H1 (cell line): ENCODE data around the gene SCN4A. TPM values are rescaled to one million over a fixed set of nuclear protein-coding genes. Genes with fewer than 3 reads are reported as not detected.

Experiments used
- CTCF ChIA-PET: fragments of 300-600 bp; sonication (Branson Sonifier 250); formaldehyde crosslinking; loops from one replicate; lab custom pipeline; 2021; ENCODE audit not compliant: partially characterized antibody; lab: Charles Lee
- POLR2A ChIA-PET: fragments of 300-600 bp; sonication (Branson Sonifier 250); formaldehyde crosslinking; loops from one replicate; lab custom pipeline; 2021; ENCODE audit warnings: inconsistent platforms; ENCODE audit not compliant: partially characterized antibody; lab: Charles Lee
- DNase-seq, 2 experiments: peaks; one replicate each; pipeline versions ENCODE4 v3.0.0 to v3.0.0-alpha.2; 2010 to 2022; ENCODE audit warnings: low spot score in 2 of 2, low read depth in 1 of 2, mixed read lengths in 1 of 2
- FAIRE-seq: peaks from 2 replicates; lab custom pipeline; 2011; peaks lifted over from hg19 to GRCh38; lab: Jason Lieb, UNC
- H2AFZ ChIP-seq: 2 replicates; pipeline ENCODE4 v1.8.1; 2012; ENCODE audit warnings: low read length, inconsistent platforms
- H2AK5ac ChIP-seq: 2 replicates; pipeline ENCODE4 v1.6.1; 2013; ENCODE audit warnings: low read depth, low read length
- H2BK120ac ChIP-seq: replicated peaks from 2 replicates; pipeline ENCODE3; 2013; ENCODE audit warnings: low read depth, low read length, inconsistent platforms
- H2BK12ac ChIP-seq: 2 replicates; pipeline ENCODE4 v1.6.1; 2013; ENCODE audit warnings: low read depth, low read length
- H2BK15ac ChIP-seq: 2 replicates; pipeline ENCODE4 v1.6.1; 2013; ENCODE audit warnings: low read length
- H2BK20ac ChIP-seq: 2 replicates; pipeline ENCODE4 v1.6.1; 2013; ENCODE audit warnings: low read length
- H2BK5ac ChIP-seq: 2 replicates; pipeline ENCODE4 v1.6.1; 2013; ENCODE audit warnings: low read depth, low read length
- H3K14ac ChIP-seq: 2 replicates; pipeline ENCODE4 v1.6.1; 2013; ENCODE audit warnings: inconsistent platforms; ENCODE audit not compliant: insufficient read length
- H3K18ac ChIP-seq: 2 replicates; pipeline ENCODE4 v1.6.1; 2013; ENCODE audit warnings: low read length; ENCODE audit errors: extremely low read depth
- H3K23ac ChIP-seq: 2 replicates; pipeline ENCODE4 v1.6.1; 2013; ENCODE audit warnings: inconsistent platforms; ENCODE audit not compliant: insufficient read length
- H3K23me2 ChIP-seq: 2 replicates; pipeline ENCODE4 v1.6.1; 2013; ENCODE audit warnings: low read depth, low read length
- H3K27ac ChIP-seq: 2 replicates; pipeline ENCODE4 v1.6.1; 2011; ENCODE audit warnings: low read depth, low read length, inconsistent platforms
- H3K27me3 ChIP-seq, 4 experiments: replicated peaks in 1 of 4; 1 replicate in 1 of 4; 2 replicates in 3 of 4; pipeline versions ENCODE4 v1.6.1 to v1.8.1; 2011 to 2013; ENCODE audit warnings: low read length in 3 of 4, mild to moderate bottlenecking in 3 of 4, inconsistent platforms in 2 of 4, mixed read lengths in 2 of 4, moderate library complexity in 1 of 4; ENCODE audit not compliant: control insufficient read depth in 3 of 4, insufficient read depth in 3 of 4; ENCODE audit errors: extremely low read depth in 1 of 4
- H3K36me3 ChIP-seq, 4 experiments: 2 replicates each; pipeline versions ENCODE4 v1.6.1 to v1.8.1; 2011 to 2013; ENCODE audit warnings: mild to moderate bottlenecking in 4 of 4, low read length in 3 of 4, moderate library complexity in 2 of 4, control low read depth in 1 of 4, inconsistent platforms in 1 of 4; ENCODE audit not compliant: insufficient read depth in 4 of 4, control insufficient read depth in 2 of 4
- H3K4ac ChIP-seq: replicated peaks from 2 replicates; pipeline ENCODE3; 2013; ENCODE audit warnings: low read length, low read depth, mixed read lengths, inconsistent platforms; ENCODE audit not compliant: insufficient read length
- H3K4me1 ChIP-seq, 4 experiments: replicated peaks in 1 of 4; 1 replicate in 1 of 4; 2 replicates in 3 of 4; pipeline versions ENCODE4 v1.6.1 to v1.8.1; 2011 to 2013; ENCODE audit warnings: low read length in 3 of 4, inconsistent platforms in 2 of 4, mixed read lengths in 1 of 4; ENCODE audit not compliant: insufficient read depth in 4 of 4, control insufficient read depth in 3 of 4
- H3K4me2 ChIP-seq, 2 experiments: 2 replicates each; pipeline versions ENCODE4 v1.6.1 to v1.8.1; 2011 to 2013; ENCODE audit warnings: low read depth in 2 of 2, low read length in 2 of 2, control low read depth in 1 of 2, inconsistent platforms in 1 of 2, mild to moderate bottlenecking in 1 of 2; ENCODE audit not compliant: insufficient read depth in 1 of 2
- H3K4me3 ChIP-seq, 4 experiments: fragments of 200-600, 300-600 bp in 1 of 4; sonication (generic), shearing (Covaris generic), sonication (Bioruptor Twin) in 1 of 4; 2 replicates each; pipeline versions ENCODE4 v1.5.1 to v1.8.1; 2011 to 2016; ENCODE audit warnings: low read length in 4 of 4, low read depth in 3 of 4, control low read depth in 2 of 4, inconsistent platforms in 2 of 4, mild to moderate bottlenecking in 2 of 4, mixed read lengths in 1 of 4, moderate library complexity in 1 of 4; ENCODE audit not compliant: insufficient read depth in 2 of 4; ENCODE audit errors: extremely low read depth in 1 of 4
- H3K56ac ChIP-seq: replicated peaks from 2 replicates; pipeline ENCODE3; 2013; ENCODE audit warnings: low read depth, mild to moderate bottlenecking, mixed read lengths, low read length, inconsistent platforms; ENCODE audit not compliant: insufficient read length
- H3K79me1 ChIP-seq: 2 replicates; pipeline ENCODE4 v1.6.1; 2013; ENCODE audit warnings: low read depth, low read length, control low read depth
- H3K79me2 ChIP-seq, 2 experiments: 2 replicates each; pipeline versions ENCODE4 v1.6.1 to v1.8.1; 2012 to 2013; ENCODE audit warnings: low read length in 2 of 2, mild to moderate bottlenecking in 2 of 2, inconsistent platforms in 1 of 2; ENCODE audit not compliant: insufficient read depth in 2 of 2, control insufficient read depth in 1 of 2
- H3K9ac ChIP-seq, 4 experiments: replicated peaks in 1 of 4; 1 replicate in 1 of 4; 2 replicates in 3 of 4; pipeline versions ENCODE4 v1.6.1 to v1.8.1; 2011 to 2013; ENCODE audit warnings: low read depth in 3 of 4, low read length in 3 of 4, control low read depth in 2 of 4, mild to moderate bottlenecking in 2 of 4, moderate library complexity in 2 of 4, inconsistent platforms in 1 of 4; ENCODE audit errors: extremely low read depth in 1 of 4
- H3K9me3 ChIP-seq, 2 experiments: 2 replicates each; pipeline versions ENCODE4 v1.6.1 to v1.8.1; 2012 to 2013; ENCODE audit warnings: mild to moderate bottlenecking in 2 of 2, moderate library complexity in 2 of 2, control low read depth in 1 of 2, inconsistent platforms in 1 of 2, low read depth in 1 of 2, low read length in 1 of 2, mixed read lengths in 1 of 2; ENCODE audit not compliant: insufficient read depth in 2 of 2
- H4K20me1 ChIP-seq, 2 experiments: replicated peaks in 1 of 2; 2 replicates each; pipeline versions ENCODE3 to v1.8.1; 2011 to 2013; ENCODE audit warnings: inconsistent platforms in 2 of 2, low read length in 2 of 2, mild to moderate bottlenecking in 1 of 2; ENCODE audit not compliant: insufficient read depth in 2 of 2, control insufficient read depth in 1 of 2
- H4K5ac ChIP-seq: 2 replicates; pipeline ENCODE4 v1.6.1; 2013; ENCODE audit warnings: low read length, low read depth, mixed read lengths, inconsistent platforms; ENCODE audit not compliant: insufficient read length
- H4K8ac ChIP-seq: 2 replicates; pipeline ENCODE4 v1.8.0; 2013; ENCODE audit warnings: mild to moderate bottlenecking, moderate library complexity, low read length, inconsistent platforms; ENCODE audit not compliant: insufficient read depth; ENCODE audit errors: extremely low read depth
- H4K91ac ChIP-seq: replicated peaks from 2 replicates; pipeline ENCODE3; 2013; ENCODE audit warnings: low read length, mixed read lengths, inconsistent platforms; ENCODE audit not compliant: insufficient read length
- CEBPB ChIP-seq: IDR thresholded peaks from 2 replicates; pipeline ENCODE4 v1.6.1; 2012; ENCODE audit warnings: low read depth, low read length
- CHD1 ChIP-seq: IDR thresholded peaks from 2 replicates; pipeline ENCODE4 v1.6.1; 2012; ENCODE audit warnings: low read depth, low read length, improper control_type of control experiment
- EGR1 ChIP-seq: IDR thresholded peaks from 2 replicates; pipeline ENCODE4 v1.6.1; 2011; ENCODE audit warnings: low read depth, low read length, borderline replicate concordance
- HDAC2 ChIP-seq, 2 experiments: fragments of 300-600 bp in 1 of 2; sonication (generic) in 1 of 2; IDR thresholded peaks; 2 replicates each; pipeline ENCODE4 v1.6.1; 2011 to 2012; ENCODE audit warnings: low read depth in 2 of 2, low read length in 2 of 2, mild to moderate bottlenecking in 2 of 2, moderate library complexity in 2 of 2, borderline replicate concordance in 1 of 2, inconsistent platforms in 1 of 2
- PHF8 ChIP-seq: fragments of 200-600 bp; sonication (generic); conservative IDR thresholded peaks from 2 replicates; pipeline ENCODE4 v1.7.1; 2012; ENCODE audit warnings: low read depth, mild to moderate bottlenecking, inconsistent platforms, low read length, moderate library complexity
- RFX5 ChIP-seq: IDR thresholded peaks from 2 replicates; pipeline ENCODE4 v1.6.1; 2011; ENCODE audit warnings: low read depth, low read length, improper control_type of control experiment, borderline replicate concordance
- TAF7 ChIP-seq: optimal IDR thresholded peaks from 2 replicates; pipeline ENCODE3; 2011; ENCODE audit warnings: low read depth, mild to moderate bottlenecking, inconsistent platforms, low read length, moderate library complexity, borderline replicate concordance
- WGBS, 2 experiments: shearing (Covaris generic) in 1 of 2; methylation state at CpG; one replicate each; pipeline versions ENCODE4 v1.1.6 to v1.1.7; 2013 to 2015; ENCODE audit warnings: low lambda C conversion rate in 2 of 2, mixed read lengths in 2 of 2, inconsistent platforms in 1 of 2, low coverage in 1 of 2, missing lambda C conversion rate in 1 of 2; ENCODE audit not compliant: insufficient replicate concordance in 2 of 2, insufficient coverage in 1 of 2, insufficient read length in 1 of 2; ENCODE audit errors: extremely low coverage in 1 of 2, missing lambda C conversion rate in 1 of 2; 5-methylcytosine and 5-hydroxymethylcytosine counted together
- polyA plus RNA-seq, 7 experiments: library from polyadenylated mRNA; depleted of rRNA in 3 of 7; stranded (reverse) in 5 of 7; unstranded in 2 of 7; fragments of >200 nt in 5 of 7; fragments of 200-250 nt in 2 of 7; gene quantifications; 1 replicate in 5 of 7; 2 replicates in 1 of 7; 4 replicates in 1 of 7; pipeline versions ENCODE4 v1.2.1 to v1.2.3, GENCODE V29; 2011 to 2013; ENCODE audit warnings: missing spikeins in 2 of 7, mixed read lengths in 2 of 7
- total RNA-seq: library from RNA; stranded (reverse); fragmentation: NEBNext Ultra II Directional; extraction: Animal tissue kit (Norgen Biotek cat#: 25700); gene quantifications from 2 replicates; pipeline ENCODE4 v1.2.1, GENCODE V29; 2021

The SCN4A gene
- total and polyA plus RNA-seq, 2 of the 8 experiments (the other 6 are each of a cell fraction or from before 2014, with no cell fraction given) = 5.0 to 8.5 TPM

DNA sequence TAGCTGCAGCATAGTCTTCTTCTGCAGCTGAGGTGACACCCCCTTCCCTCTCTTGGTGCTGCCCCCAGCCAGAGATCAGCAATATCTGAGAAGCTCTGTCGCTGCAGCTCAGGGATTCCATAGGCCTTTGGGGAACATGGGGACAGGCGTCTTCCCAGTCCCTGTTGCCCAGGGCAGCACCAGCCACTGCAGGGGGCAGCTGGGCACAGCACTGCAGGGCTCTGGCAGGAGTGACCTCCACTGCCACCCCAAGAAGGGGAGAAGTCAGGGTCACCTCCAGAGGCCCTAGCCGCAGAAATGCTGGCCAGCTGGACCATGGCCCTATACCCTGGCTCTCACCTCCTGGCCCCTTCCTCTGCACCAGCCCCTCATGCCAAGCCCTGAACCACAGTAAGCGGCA lies 16.9 kb downstream of the SCN4A start:
- Histone ChIP-seq H3K14ac (no peak overlapping the region), H3K4ac (no peak overlapping the region), H3K9me3 (no peaks in the 10 kb centered on the region), H3K79me2 (no peaks in the 10 kb centered on the region), H4K91ac (no peak overlapping the region), H3K36me3 (peaks cover 0 to 3% (median 0%) of the 10 kb centered on the region in 4 experiments; a peak in 1 of 8 replicates), H3K9ac (no peak overlapping the region), H2BK15ac (no peak overlapping the region), H4K8ac (no peak overlapping the region), H3K18ac (no peak overlapping the region), H3K23ac (no peak overlapping the region), H2AFZ (no peak overlapping the region), H2AK5ac (no peak overlapping the region), H3K4me3 (no peak overlapping the region), H2BK120ac (no peak overlapping the region), H4K20me1 (peaks cover 0 to 9% of the 10 kb centered on the region in 2 experiments), H3K4me1 (peaks cover 0 to 6% (median 3%) of the 10 kb centered on the region in 4 experiments; a peak in 3 of 7 replicates), H4K5ac (no peak overlapping the region), H3K4me2 (no peak overlapping the region), H3K56ac (no peak overlapping the region), H2BK20ac (no peak overlapping the region), H3K79me1 (no peaks in the 10 kb centered on the region), H3K27me3 (no peaks in the 10 kb centered on the region), H2BK12ac (no peak overlapping the region), H3K27ac (no peak overlapping the region), H2BK5ac (no peak overlapping the region), H3K23me2 (peaks cover 2% of the 10 kb centered on the region; the same call in 1 of the 2 replicates)
- 96% methylated on average over 4 of the region's 4 CpGs; no CpG with 5 or more reads in 1 of the 2 experiments for WGBS, 2 experiments
- ChIA-PET POLR2A (interaction anchor here (0.9 to 1.1 kb wide), 2 partner anchors 9 to 10 kb away, joined by 3 read pairs; no protein-coding TSS in a partner anchor), CTCF (interaction anchor here (0.6 to 14.4 kb wide), 9 partner anchors 9 to 75 kb away, joined by 3 to 270 read pairs (median 4); partner anchors contain the start of genes CSHL1, GH1, GH2 and ICAM2)
- DNase-seq (no peak), FAIRE-seq (no peak)
- TF ChIP-seq CEBPB (no peak), RFX5 (no peak), PHF8 (no peak), HDAC2 (IDR thresholded peaks at IDR 0.05; ENCODE audit: borderline replicate concordance in 1 of 2, low read depth in 2 of 2, low read length in 2 of 2) (no peak), TAF7 (no peak), CHD1 (no peak), EGR1 (no peak)
